HepG2 (cell line): ENCODE data around the gene DYNC2H1. TPM values are rescaled to one million over a fixed set of nuclear protein-coding genes. Genes with fewer than 3 reads are reported as not detected.

Experiments
- ATAC-seq: fragments of 200-7000 bp; cut with Tn5 transposase; 3 replicates; pipeline ENCODE4 v1.9.1; 2020; ENCODE audit warnings: mild to moderate bottlenecking, moderate library complexity
- BruUV-seq: library from RNA; stranded (reverse); fragments of 400-500 nt; replicated peaks from 2 replicates; lab custom pipeline; 2021; lab: Mats Ljungman, UMichigan
- CTCF ChIA-PET: fragments of 300-600 bp; formaldehyde crosslinking; extraction: SDS; loops from one replicate; lab custom pipeline; 2021; ENCODE audit warnings: low total read pairs, inconsistent platforms, low intra/inter-chr PET ratio; lab: Yijun Ruan, JAX
- POLR2A ChIA-PET: fragments of 350-600 bp; sonication (Branson Sonifier 250); formaldehyde crosslinking; loops from one replicate; lab custom pipeline; 2020; ENCODE audit warnings: antibody characterized with exemption, inconsistent platforms; lab: Yijun Ruan, JAX
- DNase-seq: peaks from one replicate; pipeline ENCODE4 v3.0.0-alpha.2; 2015; ENCODE audit warnings: low spot score
- FAIRE-seq: peaks from 3 replicates; lab custom pipeline; 2011; peaks lifted over from hg19 to GRCh38; lab: Jason Lieb, UNC
- H2AFZ ChIP-seq: one replicate; pipeline ENCODE4 v1.6.1; 2011; ENCODE audit warnings: low read length, inconsistent platforms
- H3K27ac ChIP-seq: fragments of 300-600 bp; 3 replicates; pipeline ENCODE4 v1.8.0; 2011; ENCODE audit warnings: mixed run types, mild to moderate bottlenecking, mixed read lengths, low read length, inconsistent platforms; ENCODE audit not compliant: insufficient read depth; ENCODE audit errors: extremely low read length
- H3K27me3 ChIP-seq, 2 experiments: fragments of 200-600 bp in 1 of 2; 2 replicates in 1 of 2; 3 replicates in 1 of 2; pipeline versions ENCODE4 v1.6.0 to v1.8.0; 2011; ENCODE audit warnings: low read length in 2 of 2, mild to moderate bottlenecking in 2 of 2, moderate library complexity in 2 of 2, inconsistent platforms in 1 of 2; ENCODE audit not compliant: insufficient read depth in 2 of 2, control insufficient read depth in 1 of 2
- H3K36me3 ChIP-seq, 2 experiments: fragments of 200-600 bp in 1 of 2; replicated peaks in 1 of 2; 2 replicates in 1 of 2; 3 replicates in 1 of 2; pipeline versions ENCODE4 v1.5.1 to v1.8.0; 2011; ENCODE audit warnings: low read length in 2 of 2, inconsistent platforms in 1 of 2; ENCODE audit not compliant: insufficient read depth in 2 of 2, control insufficient read depth in 1 of 2
- H3K4me1 ChIP-seq: 2 replicates; pipeline ENCODE4 v1.5.1; 2012; ENCODE audit warnings: low read length, inconsistent platforms; ENCODE audit not compliant: insufficient read depth
- H3K4me2 ChIP-seq: 2 replicates; pipeline ENCODE4 v1.6.0; 2011; ENCODE audit warnings: low read depth, low read length, inconsistent platforms
- H3K4me3 ChIP-seq, 3 experiments: fragments of 200-600 bp in 1 of 3; sonication (generic), shearing (Covaris generic) in 1 of 3; replicated peaks in 1 of 3; 2 replicates each; pipeline ENCODE4 v1.5.1; 2011 to 2016; ENCODE audit warnings: low read length in 3 of 3, inconsistent platforms in 2 of 3, low read depth in 2 of 3, mild to moderate bottlenecking in 2 of 3, control low read depth in 1 of 3, mixed read lengths in 1 of 3; ENCODE audit not compliant: insufficient read depth in 1 of 3
- H3K79me2 ChIP-seq: one replicate; pipeline ENCODE4 v1.6.1; 2011; ENCODE audit warnings: low read length, inconsistent platforms; ENCODE audit not compliant: insufficient read depth
- H3K9ac ChIP-seq: 2 replicates; pipeline ENCODE4 v1.6.0; 2011; ENCODE audit warnings: mild to moderate bottlenecking, low read depth, low read length, inconsistent platforms; ENCODE audit not compliant: insufficient read depth
- H3K9me3 ChIP-seq: 2 replicates; pipeline ENCODE4 v1.5.1; 2012; ENCODE audit warnings: mild to moderate bottlenecking, low read length
- H4K20me1 ChIP-seq: 2 replicates; pipeline ENCODE4 v1.6.0; 2011; ENCODE audit warnings: inconsistent platforms, mild to moderate bottlenecking, low read length, moderate library complexity; ENCODE audit not compliant: insufficient read depth
- AGO2 ChIP-seq: fragments of 200-400 bp; formaldehyde crosslinking; optimal IDR thresholded peaks from 2 replicates; pipeline ENCODE3; 2017; ENCODE audit warnings: mild to moderate bottlenecking, low read depth, low read length, moderate library complexity
- FOXO1 ChIP-seq: sonication (generic); formaldehyde crosslinking; IDR thresholded peaks from 2 replicates; pipeline ENCODE4 v1.4.0; 2020; ENCODE audit warnings: missing genetic modification reagents
- IKZF1 ChIP-seq: fragments of 450-650 bp; IDR thresholded peaks from 2 replicates; pipeline ENCODE4 v1.7.1; 2016
- KAT7 ChIP-seq: IDR thresholded peaks from 2 replicates; pipeline ENCODE4 v1.6.1; 2018; ENCODE audit warnings: borderline replicate concordance, missing compliant biosample characterization
- NFATC3 ChIP-seq: sonication (generic); formaldehyde crosslinking; IDR thresholded peaks from 2 replicates; pipeline ENCODE4 v1.5.1; 2020; ENCODE audit warnings: mild to moderate bottlenecking, missing genetic modification reagents
- NFYC ChIP-seq: IDR thresholded peaks from 2 replicates; pipeline ENCODE4 v1.6.1; 2016; ENCODE audit warnings: missing genetic modification reagents, missing compliant biosample characterization
- NR2F6 ChIP-seq, 2 experiments: IDR thresholded peaks; 2 replicates each; pipeline ENCODE4 v1.6.1; 2016; ENCODE audit warnings: antibody characterized with exemption in 1 of 2, mild to moderate bottlenecking in 1 of 2
- RORA ChIP-seq: sonication (generic); formaldehyde crosslinking; IDR thresholded peaks from 2 replicates; pipeline ENCODE4 v1.5.0; 2020; ENCODE audit warnings: mild to moderate bottlenecking, missing genetic modification reagents, moderate library complexity
- SP140L ChIP-seq: sonication (generic); formaldehyde crosslinking; IDR thresholded peaks from 2 replicates; pipeline ENCODE4 v1.4.0; 2020; ENCODE audit warnings: missing genetic modification reagents, borderline replicate concordance
- ZBTB2 ChIP-seq: sonication (generic); formaldehyde crosslinking; IDR thresholded peaks from 2 replicates; pipeline ENCODE4 v1.8.0; 2022; ENCODE audit warnings: low read depth, missing genetic modification reagents
- ZNF383 ChIP-seq: sonication (generic); formaldehyde crosslinking; IDR thresholded peaks from 2 replicates; pipeline ENCODE4 v1.4.0; 2020; ENCODE audit warnings: missing genetic modification reagents, mild to moderate bottlenecking, borderline replicate concordance
- ZNF770 ChIP-seq: sonication (generic); formaldehyde crosslinking; IDR thresholded peaks from 2 replicates; pipeline ENCODE4 v1.5.0; 2020; ENCODE audit warnings: mild to moderate bottlenecking, missing genetic modification reagents
- WGBS: methylation state at CpG from one replicate; pipeline ENCODE4 v1.1.6; 2017; ENCODE audit warnings: low lambda C conversion rate; 5-methylcytosine and 5-hydroxymethylcytosine counted together
- in situ Hi-C: cut with HindIII; loops from 2 replicates; pipeline ENCODE4 v1.10.0; 2017; ENCODE audit warnings: low pct_unique_long_range_greater_than_20kb; ENCODE audit not compliant: extremely low pct_ligation_motif_present
- intact Hi-C: fragments of 100-400 bp; cut with micrococcal nuclease; formaldehyde crosslinking; loops from one replicate; pipeline ENCODE4 v1.10.0; 2022; ENCODE audit not compliant: unreplicated experiment
- polyA plus RNA-seq, 8 experiments: library from polyadenylated mRNA; depleted of rRNA in 3 of 8; stranded (reverse) in 7 of 8; unstranded in 1 of 8; fragments of >200 nt; fragmentation: Illumina TruSeq in 4 of 8; extraction: Trizol in 4 of 8; gene quantifications; 2 replicates each; pipeline versions ENCODE4 v1.2.1 to v1.2.3, GENCODE V29; 2011 to 2016; ENCODE audit warnings: low read depth in 4 of 8, missing spikeins in 1 of 8, mixed read lengths in 1 of 8; ENCODE audit not compliant: insufficient read depth in 1 of 8
- total RNA-seq, 5 experiments: library from RNA; depleted of rRNA; stranded (reverse); fragments of >200 nt; fragmentation: Illumina TruSeq; extraction: Trizol; gene quantifications; 2 replicates each; pipeline ENCODE4 v1.2.3, GENCODE V29; 2016; ENCODE audit warnings: low read depth in 1 of 5

The DYNC2H1 gene
- total and polyA plus RNA-seq, 2 of the 13 experiments (the other 11 are each of a cell fraction or from before 2014, with no cell fraction given) = 0.49 to 0.66 TPM

DNA sequence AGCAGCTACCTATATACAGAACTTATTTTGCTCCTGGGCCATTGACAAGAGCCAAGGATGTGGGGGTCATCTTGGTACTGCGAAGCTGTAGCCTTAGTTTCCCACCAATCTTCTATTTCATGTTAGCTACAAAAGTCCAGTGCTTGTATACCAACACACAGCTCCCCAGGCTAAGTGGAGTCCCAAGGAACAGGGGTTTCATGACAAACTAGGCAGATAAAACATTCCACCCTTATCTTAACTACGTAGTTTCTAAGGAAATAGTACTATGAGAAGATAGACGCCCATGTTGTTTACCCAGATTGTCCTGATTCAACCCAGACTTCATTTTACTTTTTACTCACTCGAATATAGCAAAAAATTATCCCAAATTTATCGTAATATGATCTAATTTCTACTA is 218.5 kb downstream of the DYNC2H1 start:
- Histone ChIP-seq H3K36me3 (no peaks in the 10 kb centered on the region), H3K9ac (no peak overlapping the region), H3K4me1 (no peaks in the 10 kb centered on the region), H3K79me2 (no peaks in the 10 kb centered on the region), H2AFZ (no peak overlapping the region), H3K4me2 (no peak overlapping the region), H3K27me3 (no peaks in the 10 kb centered on the region), H4K20me1 (no peaks in the 10 kb centered on the region), H3K9me3 (no peaks in the 10 kb centered on the region), H3K27ac (no peak overlapping the region), H3K4me3 (no peak overlapping the region)
- ATAC-seq (no peak), DNase-seq (no peak), FAIRE-seq (no peak)
- ChIA-PET CTCF (no interaction called here), POLR2A (no interaction called here)
- WGBS = 2% methylated on average over 5 of the region's 5 CpGs
- intact Hi-C loops = no loop called here
- BruUV-seq = no TSS peak
- TF ChIP-seq KAT7 (CRISPR knock-in tag) = no peak
- TF ChIP-seq NR2F6 (IDR thresholded peaks at IDR 0.05) = no peak
- TF ChIP-seq NR2F6 (CRISPR knock-in tag; IDR thresholded peaks at IDR 0.05) = no peak
- TF ChIP-seq NFYC = no peak
- TF ChIP-seq NFATC3 (CRISPR knock-in tag) = no peak
- TF ChIP-seq FOXO1 (CRISPR knock-in tag) = no peak
- TF ChIP-seq SP140L = no peak
- TF ChIP-seq ZNF383 = no peak
- no peak for TF ChIP-seq ZBTB2 (CRISPR knock-in tag)
- no peak for TF ChIP-seq IKZF1
- no peak for TF ChIP-seq ZNF770
- no peak for TF ChIP-seq AGO2
- no peak for TF ChIP-seq RORA (CRISPR knock-in tag)
- in situ Hi-C loops = loop anchor here (10.0 kb wide), 1 partner anchor 267 kb away; no protein-coding TSS in a partner anchor
